ENCODE measurements around the gene NMNAT2.

DNA sequence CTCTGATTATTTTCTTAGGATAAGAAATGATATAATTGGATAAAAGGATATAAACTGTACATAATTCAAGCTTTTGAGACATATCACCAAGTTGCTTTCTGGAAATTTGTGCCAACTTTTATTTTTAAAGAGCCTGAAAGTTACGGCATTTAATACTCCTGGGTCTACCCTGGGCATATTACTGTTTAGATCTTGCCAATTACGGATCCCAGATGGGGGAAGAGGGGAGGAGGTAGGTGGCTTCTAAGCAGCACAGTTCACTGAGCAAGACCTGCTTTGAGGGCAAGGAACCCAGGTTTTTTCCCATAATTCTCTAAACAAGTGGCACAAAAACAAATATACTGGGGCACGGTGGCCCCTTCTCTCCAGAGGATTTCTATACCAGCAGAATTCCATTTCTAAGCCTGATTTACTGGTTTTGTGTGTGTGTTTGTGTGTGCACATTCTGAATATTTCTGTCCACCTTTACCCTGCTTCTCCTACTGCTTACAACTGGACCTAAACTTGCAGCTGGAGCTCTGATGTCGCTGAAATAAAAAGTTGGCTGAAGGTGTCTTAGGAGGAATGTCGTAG, 155.5 kb downstream of the NMNAT2 start:
- TF ChIP-seq CREB1 (CRISPR knock-in tag; IDR thresholded peaks at IDR 0.05; ENCODE audit: low read depth) (no peak), EZH2 (IDR thresholded peaks at IDR 0.05; ENCODE audit: low read depth, unreplicated experiment) (no peak), ZNF114 (CRISPR knock-in tag; IDR thresholded peaks at IDR 0.05) (no peak), POLR2AphosphoS5 (IDR thresholded peaks at IDR 0.05; ENCODE audit: low read depth) (no peak)
- TF ChIP-seq, protein P1, sequence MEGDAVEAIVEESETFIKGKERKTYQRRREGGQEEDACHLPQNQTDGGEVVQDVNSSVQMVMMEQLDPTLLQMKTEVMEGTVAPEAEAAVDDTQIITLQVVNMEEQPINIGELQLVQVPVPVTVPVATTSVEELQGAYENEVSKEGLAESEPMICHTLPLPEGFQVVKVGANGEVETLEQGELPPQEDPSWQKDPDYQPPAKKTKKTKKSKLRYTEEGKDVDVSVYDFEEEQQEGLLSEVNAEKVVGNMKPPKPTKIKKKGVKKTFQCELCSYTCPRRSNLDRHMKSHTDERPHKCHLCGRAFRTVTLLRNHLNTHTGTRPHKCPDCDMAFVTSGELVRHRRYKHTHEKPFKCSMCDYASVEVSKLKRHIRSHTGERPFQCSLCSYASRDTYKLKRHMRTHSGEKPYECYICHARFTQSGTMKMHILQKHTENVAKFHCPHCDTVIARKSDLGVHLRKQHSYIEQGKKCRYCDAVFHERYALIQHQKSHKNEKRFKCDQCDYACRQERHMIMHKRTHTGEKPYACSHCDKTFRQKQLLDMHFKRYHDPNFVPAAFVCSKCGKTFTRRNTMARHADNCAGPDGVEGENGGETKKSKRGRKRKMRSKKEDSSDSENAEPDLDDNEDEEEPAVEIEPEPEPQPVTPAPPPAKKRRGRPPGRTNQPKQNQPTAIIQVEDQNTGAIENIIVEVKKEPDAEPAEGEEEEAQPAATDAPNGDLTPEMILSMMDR (conservative IDR thresholded peaks at IDR 0.05; ENCODE audit: low read depth in 2 of 2), result no peak
- TF ChIP-seq, protein P2, sequence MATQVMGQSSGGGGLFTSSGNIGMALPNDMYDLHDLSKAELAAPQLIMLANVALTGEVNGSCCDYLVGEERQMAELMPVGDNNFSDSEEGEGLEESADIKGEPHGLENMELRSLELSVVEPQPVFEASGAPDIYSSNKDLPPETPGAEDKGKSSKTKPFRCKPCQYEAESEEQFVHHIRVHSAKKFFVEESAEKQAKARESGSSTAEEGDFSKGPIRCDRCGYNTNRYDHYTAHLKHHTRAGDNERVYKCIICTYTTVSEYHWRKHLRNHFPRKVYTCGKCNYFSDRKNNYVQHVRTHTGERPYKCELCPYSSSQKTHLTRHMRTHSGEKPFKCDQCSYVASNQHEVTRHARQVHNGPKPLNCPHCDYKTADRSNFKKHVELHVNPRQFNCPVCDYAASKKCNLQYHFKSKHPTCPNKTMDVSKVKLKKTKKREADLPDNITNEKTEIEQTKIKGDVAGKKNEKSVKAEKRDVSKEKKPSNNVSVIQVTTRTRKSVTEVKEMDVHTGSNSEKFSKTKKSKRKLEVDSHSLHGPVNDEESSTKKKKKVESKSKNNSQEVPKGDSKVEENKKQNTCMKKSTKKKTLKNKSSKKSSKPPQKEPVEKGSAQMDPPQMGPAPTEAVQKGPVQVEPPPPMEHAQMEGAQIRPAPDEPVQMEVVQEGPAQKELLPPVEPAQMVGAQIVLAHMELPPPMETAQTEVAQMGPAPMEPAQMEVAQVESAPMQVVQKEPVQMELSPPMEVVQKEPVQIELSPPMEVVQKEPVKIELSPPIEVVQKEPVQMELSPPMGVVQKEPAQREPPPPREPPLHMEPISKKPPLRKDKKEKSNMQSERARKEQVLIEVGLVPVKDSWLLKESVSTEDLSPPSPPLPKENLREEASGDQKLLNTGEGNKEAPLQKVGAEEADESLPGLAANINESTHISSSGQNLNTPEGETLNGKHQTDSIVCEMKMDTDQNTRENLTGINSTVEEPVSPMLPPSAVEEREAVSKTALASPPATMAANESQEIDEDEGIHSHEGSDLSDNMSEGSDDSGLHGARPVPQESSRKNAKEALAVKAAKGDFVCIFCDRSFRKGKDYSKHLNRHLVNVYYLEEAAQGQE (IDR thresholded peaks at IDR 0.05; ENCODE audit: unreplicated experiment), result no peak
